ENCODE measurements around the gene COL4A1.

DNA sequence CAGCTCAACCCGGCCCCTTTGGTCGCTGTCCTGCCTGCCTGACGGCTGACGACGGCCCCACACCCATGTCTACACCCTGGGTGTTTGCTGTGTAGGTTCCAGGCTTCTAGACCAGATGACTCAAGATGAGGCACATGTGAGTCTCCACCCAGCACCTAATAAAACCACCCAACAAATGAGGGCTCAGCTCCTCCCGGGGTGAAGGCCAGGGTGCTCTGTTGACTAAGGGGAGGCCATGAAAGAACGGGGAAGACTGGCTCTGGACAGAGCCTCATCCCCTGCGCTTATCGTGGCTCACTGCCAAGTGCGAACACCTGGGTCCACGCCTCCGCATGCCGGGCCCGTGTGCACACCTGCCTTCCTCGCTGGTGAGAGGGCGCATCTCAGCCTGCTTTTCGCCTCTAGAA is 39.7 kb upstream of the COL4A1 start:
- no peak for TF ChIP-seq CTCF (conservative IDR thresholded peaks at IDR 0.05; ENCODE audit: low read length)
- TF ChIP-seq EZH2phosphoT487 (IDR thresholded peaks at IDR 0.05; ENCODE audit: borderline replicate concordance): no peak

Data from Loucy (cell line).